K562 (cell line): ENCODE data around the gene TEAD3. TPM values are rescaled to one million over a fixed set of nuclear protein-coding genes. Genes with fewer than 3 reads are reported as not detected.
A peak's percentile ranks its signal among the peaks of the same experiment; 100 is the strongest.

Experiments
- ATF3 ChIP-seq, 2 experiments: fragments of 450-650 bp in 1 of 2; sonication (generic) in 1 of 2; formaldehyde crosslinking in 1 of 2; IDR thresholded peaks in 1 of 2; conservative IDR thresholded peaks in 1 of 2; 2 replicates each; pipeline versions ENCODE4 v1.6.1 to v1.8.1; 2016 to 2023; ENCODE audit warnings: mild to moderate bottlenecking in 2 of 2, moderate library complexity in 2 of 2, inconsistent platforms in 1 of 2, missing genetic modification reagents in 1 of 2
- NONO ChIP-seq, 2 experiments: fragments of 200-400 bp in 1 of 2; fragments of 450-650 bp in 1 of 2; formaldehyde crosslinking in 1 of 2; IDR thresholded peaks; 2 replicates each; pipeline ENCODE4 v1.6.1; 2017; ENCODE audit warnings: low read depth in 2 of 2, mild to moderate bottlenecking in 2 of 2, moderate library complexity in 2 of 2, low read length in 1 of 2
- POLR2G ChIP-seq: fragments of 200-400 bp; formaldehyde crosslinking; IDR thresholded peaks from 2 replicates; pipeline ENCODE4 v1.6.1; 2017; ENCODE audit warnings: low read depth, mild to moderate bottlenecking, antibody characterized with exemption, low read length, moderate library complexity
- ZBTB11 ChIP-seq, 3 experiments: fragments of 200-800 bp in 1 of 3; fragments of 250-450 bp in 1 of 3; fragments of 450-650 bp in 1 of 3; sonication (Bioruptor Pico) in 1 of 3; sonication (Bioruptor generic) in 1 of 3; formaldehyde crosslinking in 1 of 3; IDR thresholded peaks; 2 replicates each; pipeline versions ENCODE4 v1.6.1 to v1.8.0; 2016 to 2022; ENCODE audit warnings: mild to moderate bottlenecking in 2 of 3, missing genetic modification characterization in 2 of 3, missing compliant biosample characterization in 1 of 3, moderate library complexity in 1 of 3
- polyA plus RNA-seq, 8 experiments: library from polyadenylated mRNA; depleted of rRNA in 4 of 8; stranded (reverse) in 5 of 8; unstranded in 3 of 8; fragments of >200 nt; fragmentation: Nextera tagmentation in 2 of 8; fragmentation: Illumina TruSeq in 1 of 8; extraction: Ambion mirVana in 2 of 8; extraction: Trizol in 1 of 8; gene quantifications; 2 replicates each; pipeline versions ENCODE4 v1.2.1 to v1.2.3, GENCODE V29; 2011 to 2014; ENCODE audit warnings: inconsistent platforms in 1 of 8, missing spikeins in 1 of 8
- total RNA-seq, 7 experiments: library from RNA; depleted of rRNA in 6 of 7; stranded (reverse); fragments of >200 nt in 6 of 7; fragmentation: Illumina TruSeq in 2 of 7; extraction: Trizol in 2 of 7; gene quantifications; 2 replicates each; pipeline versions ENCODE4 v1.2.1 to v1.2.3, GENCODE V29; 2011 to 2021; ENCODE audit warnings: low replicate concordance in 1 of 7

Gene TEAD3
- total and polyA plus RNA-seq, 9 of the 15 experiments (the other 6 are each of a cell fraction or from before 2014, with no cell fraction given) = 0.63 to 13.2 (median 3.3) TPM

DNA sequence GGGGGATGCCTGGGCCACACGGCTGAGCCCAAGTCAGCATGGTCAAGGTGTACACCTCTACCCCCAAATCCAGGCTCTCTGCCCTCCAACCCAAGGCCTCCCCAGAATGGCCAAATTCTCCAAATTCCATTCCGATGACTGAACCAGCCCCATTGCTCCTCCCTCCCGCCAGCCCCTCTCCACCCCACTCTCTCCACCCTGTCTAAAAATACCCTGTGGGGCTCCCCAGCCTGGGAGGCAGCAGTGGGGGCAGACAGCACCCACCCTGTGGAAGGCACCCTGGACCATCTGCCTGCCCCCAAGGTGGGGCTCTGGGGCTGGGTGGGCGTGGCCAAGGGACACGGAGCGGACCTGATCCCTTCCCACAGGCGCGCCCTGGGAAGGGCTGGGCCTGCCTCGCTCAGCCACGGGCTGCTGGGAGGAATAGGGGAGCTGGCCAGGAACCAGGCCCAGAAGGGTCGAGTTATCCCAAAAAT is 11.4 kb downstream of the TEAD3 start (continued):
- peak; percentile 41; the same call in 1 of the 2 replicates for TF ChIP-seq ATF3 (IDR thresholded peaks at IDR 0.05)
- no peak for TF ChIP-seq ATF3 (CRISPR knock-in tag; conservative IDR thresholded peaks at IDR 0.05)
- TF ChIP-seq NONO (IDR thresholded peaks at IDR 0.05; ENCODE audit: low read depth in 2 of 2, low read length in 1 of 2) = no peak
- no peak for TF ChIP-seq ZBTB11 (CRISPR knock-in tag; IDR thresholded peaks at IDR 0.05)
- peak; percentile 3; the same call in 1 of the 2 replicates for TF ChIP-seq POLR2G
